Middle frontal gyrus (tissue), 1 donor: Measurements from ENCODE around the gene MAPK1.
"Not testable (repeated sequence)": the region's sequence is repeated elsewhere in the genome, so short reads cannot be mapped to it uniquely, and the experiment has no call there.

Source experiments
- DNase-seq: peaks from one replicate; pipeline ENCODE4 v3.0.0-alpha.2; 2015; ENCODE audit warnings: low spot score; ENCODE audit errors: extremely low spot score

The MAPK1 gene

DNA sequence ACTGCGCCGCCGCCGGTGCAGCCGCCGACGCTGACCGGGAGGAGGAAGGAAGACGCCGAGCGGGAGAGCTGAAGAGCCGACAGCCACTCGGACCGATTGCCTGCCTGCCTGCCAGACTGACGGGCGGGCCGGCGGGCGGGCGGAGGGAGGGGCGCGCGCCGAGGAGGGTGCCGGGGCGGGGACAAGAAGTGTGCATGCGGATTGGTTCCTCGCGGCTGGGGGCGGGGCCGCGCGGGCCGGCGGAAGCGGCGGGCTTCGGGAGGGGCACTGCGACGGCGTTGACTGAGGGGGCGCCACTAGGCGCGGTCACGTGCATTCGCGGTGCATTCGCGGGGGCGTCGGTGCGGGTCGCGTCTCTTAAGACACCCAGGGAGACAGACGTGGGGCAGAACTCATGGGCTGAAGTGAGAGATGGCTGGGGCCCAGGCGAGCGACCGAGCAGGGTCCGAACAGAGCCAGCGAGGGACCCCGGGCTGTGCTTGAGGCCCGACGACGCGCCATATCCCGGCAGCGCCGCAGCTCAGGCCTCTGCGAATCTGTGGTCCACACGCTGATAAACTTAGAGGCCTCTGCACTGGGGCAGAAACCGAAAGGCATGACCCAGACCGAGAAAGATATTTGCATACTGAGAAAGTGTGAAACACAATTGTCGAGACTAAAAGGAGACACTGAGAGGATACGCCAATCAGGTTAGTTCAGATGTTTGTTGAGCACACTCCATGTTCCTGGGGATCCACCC lies at the start of gene MAPK1:
MAPK1 (minus strand) TSS at position 118 of the 739 bp plus-strand sequence. CDS start 205 bp downstream, outside the sequence.
- DNase-seq: peak; percentile 88

DNA sequence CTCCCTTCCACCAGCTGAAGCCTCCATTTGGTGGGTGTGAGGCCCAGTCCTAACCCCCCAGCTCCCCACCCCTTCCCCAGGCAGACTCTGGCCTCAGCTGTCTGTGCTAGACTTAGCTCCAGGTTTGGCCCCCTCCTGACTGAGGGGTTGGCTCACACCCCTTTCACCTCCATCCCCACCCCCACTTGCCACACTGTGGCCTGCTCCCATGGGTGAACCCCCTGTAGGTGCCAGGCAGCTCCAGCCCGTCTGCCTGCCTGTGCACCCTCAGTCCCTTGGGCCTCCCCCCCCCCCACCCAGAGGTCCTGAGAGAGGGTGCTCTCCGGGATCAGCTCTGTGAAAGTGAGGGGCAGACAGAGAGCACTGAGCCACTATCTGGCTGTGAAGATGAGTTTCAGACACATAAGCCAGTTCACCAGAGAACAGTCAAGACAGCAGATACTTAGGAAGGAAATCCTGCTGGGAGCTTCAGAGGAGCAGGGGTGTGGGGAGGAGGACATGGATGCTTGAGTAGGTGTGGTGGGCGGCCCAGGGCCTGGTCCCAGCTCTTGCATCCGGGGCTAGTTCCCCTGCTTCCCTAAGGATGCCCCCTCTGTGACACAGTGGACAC lies 49.0 kb upstream of the MAPK1 start:
- no peak for DNase-seq

DNA sequence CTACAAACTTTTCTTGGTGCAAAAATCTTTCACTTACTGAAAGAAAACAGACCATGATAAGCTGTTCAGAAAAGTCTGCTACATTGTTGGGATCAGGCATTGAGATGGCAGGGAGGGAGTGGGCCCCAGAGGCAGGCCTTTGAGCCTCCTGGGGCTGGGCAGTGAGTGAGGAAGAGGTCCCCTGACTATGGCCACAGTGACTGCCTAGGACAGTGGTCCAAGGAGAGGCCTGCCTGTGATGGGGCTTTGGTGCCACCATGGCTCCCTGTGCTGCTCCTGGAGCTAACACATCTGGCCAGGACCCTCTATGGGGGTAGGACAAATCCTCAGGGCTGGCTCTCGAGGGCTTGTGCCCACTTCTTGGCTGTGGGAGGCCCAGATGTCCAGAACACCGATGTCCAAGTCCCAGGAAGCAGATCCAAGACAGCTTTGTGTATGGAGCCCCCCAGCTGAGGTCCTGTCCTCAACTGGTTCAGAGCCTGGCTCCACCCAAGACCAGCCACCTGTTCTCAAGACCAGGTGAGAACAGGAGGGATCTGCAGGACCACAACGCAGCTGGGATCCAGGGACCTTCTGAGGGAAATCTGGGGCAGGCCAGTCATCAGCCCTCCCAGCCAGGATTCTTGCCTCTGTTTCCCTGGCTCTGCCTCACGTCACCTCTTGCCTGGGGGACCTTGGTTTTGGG lies 48.3 kb upstream of the MAPK1 start:
- no peak for DNase-seq

DNA sequence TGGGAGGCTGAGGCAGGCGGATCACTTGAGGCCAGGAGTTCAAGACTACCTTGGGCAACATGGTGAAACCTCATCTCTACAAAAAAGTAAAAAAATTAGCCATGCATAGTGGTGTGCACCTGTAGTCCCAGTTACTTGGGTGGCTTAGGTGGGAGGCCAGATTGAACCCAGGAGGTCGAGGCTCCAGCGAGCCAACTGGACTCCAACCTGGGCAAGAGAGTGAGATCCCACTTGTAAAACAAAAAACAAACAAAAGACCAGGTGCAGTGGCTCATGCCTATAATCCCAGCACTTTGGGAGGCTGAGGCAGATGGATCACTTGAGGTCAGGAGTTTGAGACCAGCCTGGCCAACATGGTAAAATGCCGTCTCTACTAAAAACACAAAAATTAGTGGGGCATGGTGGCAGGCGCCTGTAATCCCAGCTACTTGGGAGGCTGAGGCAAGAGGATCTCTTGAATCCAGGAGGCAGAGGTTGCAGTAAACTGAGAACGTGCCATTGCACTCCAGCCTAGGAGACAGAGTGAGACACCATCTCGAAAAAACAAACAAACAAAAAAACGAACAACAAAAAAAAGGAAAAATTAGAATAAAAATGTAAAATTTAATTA lies 46.7 kb upstream of the MAPK1 start:
- not testable (repeated sequence) for DNase-seq

DNA sequence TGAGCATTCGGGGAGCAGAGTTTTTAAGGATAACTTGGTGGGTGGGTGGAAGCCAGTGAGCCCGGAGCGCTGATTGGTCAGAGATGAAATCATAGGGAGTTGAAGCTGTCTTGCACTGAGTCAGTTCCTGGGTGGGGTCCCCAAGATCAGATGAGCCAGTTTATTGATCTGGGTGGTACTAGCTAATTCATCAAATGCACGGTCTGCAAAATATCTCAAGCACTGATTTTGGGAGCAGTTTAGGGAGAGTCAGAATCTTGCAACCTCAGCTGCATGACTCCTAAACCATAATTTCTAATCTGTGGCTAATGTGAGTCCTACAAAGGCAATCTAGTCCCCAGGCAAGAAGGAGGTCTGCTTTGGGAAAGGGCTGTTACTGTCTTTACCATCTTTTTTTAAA lies 42.9 kb upstream of the MAPK1 start:
- not testable (repeated sequence) for DNase-seq

DNA sequence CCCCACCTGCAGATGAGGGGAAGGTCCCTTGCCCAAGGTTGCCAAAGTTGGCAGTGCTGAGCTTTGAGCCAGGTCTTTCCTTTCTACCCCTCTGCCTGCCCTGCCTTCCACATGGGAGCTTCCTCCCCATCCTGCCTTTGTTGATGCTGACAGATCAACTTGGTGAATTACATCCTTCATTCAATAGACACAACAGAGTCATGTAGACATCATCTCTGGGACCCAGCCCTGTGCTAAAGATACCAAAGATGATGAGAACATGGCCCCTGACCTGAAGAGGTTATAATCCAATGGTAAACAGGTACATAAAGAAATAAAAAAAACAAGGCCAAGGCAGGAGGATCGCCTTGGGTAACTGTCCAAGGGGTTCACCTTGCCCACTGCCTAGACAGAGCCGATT lies 42.4 kb upstream of the MAPK1 start:
- DNase-seq: no peak

DNA sequence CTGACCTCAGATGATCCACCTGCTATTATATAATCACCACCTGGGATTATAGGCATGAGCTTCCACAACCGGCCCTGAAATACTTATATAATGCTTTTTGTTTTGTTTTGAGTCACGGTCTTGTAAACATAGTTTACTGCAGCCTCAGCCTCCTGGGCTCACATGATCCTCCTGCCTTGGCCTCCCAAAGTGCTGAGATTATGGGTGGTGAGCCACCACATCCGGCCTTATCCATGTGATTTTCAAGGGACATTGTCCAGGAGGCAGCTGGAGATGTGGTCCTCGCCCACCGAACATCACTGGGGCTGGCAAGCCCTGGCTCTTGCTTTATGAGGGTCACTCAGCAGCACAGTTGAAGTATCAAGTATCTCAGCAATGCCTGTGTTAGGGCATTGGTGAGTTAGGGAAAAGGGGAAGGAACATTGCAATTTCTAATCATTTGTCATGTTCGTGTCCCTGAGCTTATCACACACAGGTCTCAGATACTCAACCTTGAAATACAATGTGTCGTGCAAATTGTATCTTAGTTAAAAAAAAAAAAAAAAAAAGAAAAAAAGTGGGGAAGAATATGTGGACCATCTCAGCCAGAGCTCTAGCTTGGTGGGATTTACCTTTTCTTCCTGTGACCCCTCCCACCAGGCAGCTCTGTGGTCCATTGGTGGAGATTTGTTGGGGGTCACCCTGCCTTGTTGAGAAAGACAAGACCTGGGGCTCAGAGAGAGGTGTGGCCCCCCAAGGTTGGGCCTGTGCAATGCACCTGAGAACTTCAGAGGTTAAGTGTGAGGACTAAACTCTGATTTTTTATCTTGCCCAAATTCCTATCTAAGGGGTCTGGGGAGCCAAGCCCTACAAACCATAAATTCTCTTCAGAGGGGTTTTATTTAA lies 40.4 kb upstream of the MAPK1 start:
- no peak for DNase-seq

DNA sequence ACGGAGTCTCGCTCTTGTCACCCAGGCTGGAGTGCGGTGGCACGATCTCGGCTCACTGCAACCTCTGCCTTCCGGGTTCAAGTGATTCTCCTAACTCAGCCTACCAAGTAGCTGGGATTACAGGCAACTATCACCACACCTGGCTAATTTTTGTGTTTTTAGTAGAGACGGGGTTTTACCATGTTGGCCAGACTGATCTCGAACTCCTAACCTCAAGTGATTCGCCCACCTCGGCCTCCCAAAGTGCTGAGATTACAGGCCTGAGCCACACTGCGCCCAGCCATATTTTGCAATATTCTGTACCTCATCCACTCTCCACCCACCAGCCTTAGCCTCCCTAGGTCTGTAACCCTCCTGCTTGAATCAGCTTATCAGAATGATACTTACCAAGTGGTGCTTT lies 37.8 kb upstream of the MAPK1 start:
- not testable (repeated sequence) for DNase-seq

DNA sequence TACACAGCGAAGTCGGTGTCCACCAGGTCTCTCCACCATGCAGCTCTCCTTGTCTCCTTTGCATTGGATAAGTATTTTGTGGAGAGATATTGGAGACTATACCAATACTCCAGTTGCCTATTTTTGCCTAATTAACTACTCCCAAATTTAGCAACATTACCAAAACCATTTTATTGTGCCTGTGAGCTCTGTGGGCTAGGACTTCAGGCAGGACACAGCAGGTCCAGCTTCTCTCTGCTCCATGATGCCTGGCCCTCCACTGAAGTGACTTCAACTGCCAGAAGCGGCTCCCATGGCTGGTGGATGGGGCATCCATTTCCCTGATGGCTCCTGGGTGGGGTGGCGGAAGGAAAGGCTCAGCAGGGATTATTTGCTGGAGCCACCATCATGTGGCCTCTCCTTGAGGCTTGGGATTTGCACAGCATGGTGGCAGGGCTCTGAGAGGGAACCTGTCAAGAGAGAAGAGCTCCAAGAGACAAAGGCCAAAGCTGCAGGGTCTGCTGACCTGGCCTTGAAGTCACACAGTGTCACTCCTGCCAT lies 36.9 kb upstream of the MAPK1 start:
- DNase-seq: no peak

DNA sequence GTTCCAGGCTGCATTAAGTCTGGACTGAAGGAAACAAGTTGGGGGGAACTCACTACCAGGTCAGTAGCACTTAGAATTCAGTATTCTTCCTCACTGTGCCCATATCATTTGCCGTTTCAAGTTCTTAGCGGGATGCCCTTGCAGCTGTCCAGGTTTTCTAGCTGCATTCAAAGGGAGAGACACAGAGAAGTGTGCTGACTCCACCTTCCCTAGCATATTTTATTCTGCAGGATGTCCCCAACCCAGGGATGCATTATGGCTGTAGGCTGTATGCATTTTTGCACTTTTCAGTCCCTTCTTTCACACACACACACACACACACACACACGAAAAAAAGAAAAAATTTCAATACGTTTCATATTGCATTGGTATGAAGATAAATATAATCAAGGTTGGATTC lies 35.8 kb upstream of the MAPK1 start:
- DNase-seq: no peak

DNA sequence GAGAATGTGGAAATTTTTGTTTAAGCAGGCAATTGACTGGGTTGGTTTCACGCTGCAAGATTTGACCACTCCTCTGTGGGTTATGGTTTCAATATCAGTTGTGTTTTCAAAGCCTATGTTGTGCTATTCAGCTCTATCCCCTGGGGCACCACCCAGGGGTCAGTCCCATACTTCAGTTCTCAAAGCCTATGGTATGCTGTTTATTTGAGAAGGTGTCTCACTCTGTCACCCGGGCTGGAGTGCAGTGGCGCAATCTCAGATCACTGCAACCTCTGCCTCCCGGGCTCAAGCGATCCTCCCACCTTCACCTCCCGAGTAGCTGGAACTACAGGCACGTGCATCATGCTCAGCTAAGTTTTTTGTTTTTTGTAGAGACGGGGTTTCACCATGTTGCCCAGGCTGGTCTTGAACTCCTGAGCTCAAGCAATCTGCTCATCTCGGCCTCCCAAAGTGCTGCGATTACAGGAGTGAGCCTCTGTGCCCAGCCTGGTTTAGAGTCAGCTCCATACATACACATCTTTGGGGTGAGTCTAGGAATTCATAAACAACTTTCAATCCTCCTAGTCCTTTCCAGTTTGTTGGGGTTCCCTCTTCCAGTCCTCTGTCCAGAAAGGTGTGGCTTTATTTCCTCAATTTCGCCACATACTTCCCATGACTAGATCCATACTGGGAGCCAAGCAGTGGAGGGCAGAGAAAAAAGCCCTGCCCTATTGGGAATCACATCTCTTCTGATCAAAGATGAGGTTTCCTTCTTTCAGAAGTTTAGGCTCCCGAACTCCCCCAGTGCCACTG lies 35.0 kb upstream of the MAPK1 start:
- DNase-seq: no peak

DNA sequence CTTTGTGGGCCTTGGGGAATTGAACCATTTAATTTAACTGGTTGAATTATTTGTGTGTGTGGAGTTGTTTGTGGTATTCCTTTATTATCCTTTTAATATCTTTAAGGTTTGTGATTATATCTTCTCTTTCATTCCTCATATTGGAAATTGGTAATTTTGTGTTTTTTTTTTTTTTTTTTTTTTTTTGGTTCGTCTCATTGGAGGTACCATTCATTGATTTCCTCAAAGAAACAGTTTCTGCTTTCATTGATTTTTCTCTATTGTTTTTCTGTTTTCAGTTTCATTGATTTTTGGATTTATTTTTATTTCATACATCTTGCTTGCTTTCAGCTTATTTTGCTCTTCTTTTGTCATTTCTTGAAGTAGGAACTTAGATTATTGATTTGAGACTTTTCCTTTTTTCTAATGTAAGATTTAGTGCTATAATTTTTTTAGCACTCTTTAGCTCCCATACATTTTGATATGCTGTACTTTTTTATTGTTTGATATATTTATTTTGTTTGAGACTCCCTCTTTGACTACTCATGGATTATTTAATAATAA lies 31.0 kb upstream of the MAPK1 start:
- no peak for DNase-seq

DNA sequence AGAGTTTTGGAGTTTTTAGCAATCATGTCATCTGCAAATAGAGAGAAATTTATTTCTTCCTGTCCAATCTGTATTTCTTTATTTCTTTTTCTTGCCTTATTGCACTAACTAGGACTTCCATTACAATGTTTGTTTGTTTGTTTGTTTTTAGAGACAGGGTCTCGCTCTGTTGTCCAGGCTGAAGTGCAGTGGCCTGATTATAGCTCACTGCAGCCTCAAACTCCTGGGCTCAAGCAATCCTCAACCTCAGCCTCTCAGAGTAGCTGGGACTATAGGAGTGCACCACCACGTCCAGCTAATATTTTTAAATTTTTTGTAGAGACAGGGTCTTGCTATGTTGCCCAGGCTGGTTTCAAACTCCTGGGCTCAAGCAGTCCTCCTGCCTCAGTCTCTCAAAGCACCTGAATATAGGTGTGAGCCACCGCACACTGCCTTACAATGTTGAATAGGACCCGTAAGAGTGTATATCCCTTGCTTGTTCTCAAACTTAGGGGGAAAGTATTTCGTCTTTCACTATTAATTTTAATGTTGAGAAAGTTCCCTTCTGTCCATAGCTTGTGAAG lies 29.6 kb upstream of the MAPK1 start:
- DNase-seq: no peak

DNA sequence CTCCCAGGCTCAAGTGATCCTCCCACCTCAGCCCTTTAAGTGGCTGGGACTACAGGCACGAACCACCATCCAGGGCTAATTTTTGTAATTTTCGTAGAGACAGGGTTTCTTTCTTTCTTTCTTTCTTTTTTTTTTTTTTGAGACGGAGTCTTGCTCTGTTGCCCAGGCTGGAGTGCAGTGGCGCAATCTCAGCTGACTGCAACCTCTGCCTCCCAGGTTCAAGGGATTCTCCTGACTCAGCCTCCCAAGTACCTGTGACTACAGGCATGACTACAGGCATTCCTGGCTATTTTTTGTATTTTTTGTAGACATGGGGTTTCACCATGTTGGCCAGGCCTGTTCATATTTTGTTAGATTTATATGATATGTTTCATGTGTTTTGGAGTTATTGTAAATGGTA lies 28.8 kb upstream of the MAPK1 start:
- DNase-seq: not testable (repeated sequence)

DNA sequence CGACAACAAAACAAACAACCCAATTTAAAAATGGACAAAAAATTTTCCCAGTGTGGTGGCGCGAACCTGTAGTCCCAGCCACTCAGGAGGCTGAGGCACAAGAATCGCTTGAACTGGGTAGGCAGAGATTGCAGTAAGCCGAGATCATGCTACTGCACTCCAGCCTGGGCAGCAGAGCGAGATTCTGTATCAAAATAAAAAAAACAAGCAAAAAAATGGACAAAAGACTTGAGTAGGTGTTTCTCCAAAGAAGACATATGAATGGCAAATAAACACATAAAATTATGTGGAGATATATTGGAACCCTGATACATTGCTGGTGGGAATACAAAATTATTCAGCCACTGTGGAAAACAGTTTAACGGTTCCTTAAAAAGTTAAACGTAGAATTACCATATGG lies 27.4 kb upstream of the MAPK1 start:
- DNase-seq: no peak

DNA sequence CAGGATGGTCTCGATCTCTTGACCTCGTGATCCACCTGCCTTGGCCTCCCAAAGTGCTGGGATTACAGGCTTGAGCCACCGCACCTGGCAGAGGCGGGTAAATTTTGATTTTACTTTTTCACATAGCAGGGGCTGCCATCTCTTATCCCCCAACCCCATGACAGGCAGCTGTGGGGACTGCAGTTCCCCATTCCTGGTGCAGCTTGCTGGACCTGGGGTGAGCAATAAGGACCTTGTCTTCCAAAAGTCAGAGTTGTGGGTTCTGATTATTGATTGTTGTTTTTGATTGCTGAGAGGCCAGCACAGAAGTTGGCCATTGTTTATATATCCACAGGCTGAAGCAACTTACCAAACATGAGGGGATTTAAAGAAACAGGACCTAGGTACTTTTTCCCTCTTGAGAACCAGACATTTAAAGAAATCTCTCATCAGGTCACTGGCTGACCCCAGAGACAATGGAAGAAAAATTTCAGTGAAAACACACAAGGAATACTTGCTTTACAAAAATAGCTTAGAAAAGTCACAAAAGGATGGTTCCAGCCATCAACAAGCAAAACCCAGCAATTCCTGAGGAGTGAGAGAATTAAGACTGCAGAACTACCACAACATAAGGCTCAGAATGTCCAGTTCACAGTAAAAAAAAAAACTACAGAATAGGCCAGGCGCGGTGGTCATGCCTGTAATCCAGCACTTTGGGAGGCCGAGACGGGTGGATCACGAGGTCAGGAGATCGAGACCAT lies 22.0 kb upstream of the MAPK1 start:
- no peak for DNase-seq

DNA sequence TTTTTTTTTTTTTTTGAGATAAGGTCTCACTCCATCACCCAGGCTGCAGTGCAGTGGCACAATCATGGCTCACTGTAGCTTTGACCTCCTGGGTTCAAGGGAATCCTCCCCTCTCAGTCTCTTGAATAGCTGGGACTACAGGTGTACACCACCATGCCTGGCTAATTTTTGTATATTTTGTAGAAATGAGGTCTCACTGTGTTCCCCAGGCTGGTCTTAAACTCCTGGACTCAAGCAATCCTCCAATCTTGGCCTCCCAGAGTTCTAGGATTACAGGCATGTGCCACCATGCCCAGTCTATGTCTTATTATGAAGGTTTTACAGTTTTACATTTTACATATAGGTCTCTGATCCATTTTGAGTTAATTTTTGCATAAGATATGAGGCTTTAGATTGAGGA lies 20.4 kb upstream of the MAPK1 start:
- DNase-seq: no peak

DNA sequence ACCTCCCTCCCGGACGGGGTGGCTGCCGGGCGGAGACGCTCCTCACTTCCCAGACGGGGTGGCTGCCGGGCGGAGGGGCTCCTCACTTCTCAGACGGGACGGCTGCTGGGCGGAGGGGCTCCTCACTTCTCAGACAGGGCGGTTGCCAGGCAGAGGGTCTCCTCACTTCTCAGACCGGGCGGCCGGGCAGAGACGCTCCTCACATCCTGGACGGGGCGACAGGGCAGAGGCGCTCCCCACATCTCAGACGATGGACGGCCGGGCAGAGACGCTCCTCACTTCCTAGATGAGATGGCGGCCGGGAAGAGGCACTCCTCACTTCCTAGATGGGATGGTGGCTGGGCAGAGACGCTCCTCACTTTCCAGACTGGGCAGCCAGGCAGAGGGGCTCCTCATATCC lies 16.5 kb upstream of the MAPK1 start:
- DNase-seq: not testable (repeated sequence)
